ENCODE data around the gene MYH16. TPM values are rescaled to one million over a fixed set of nuclear protein-coding genes. Genes with fewer than 3 reads are reported as not detected.

MYH16 gene
- total RNA-seq, 2 experiments from 2014 or later = not detected

DNA sequence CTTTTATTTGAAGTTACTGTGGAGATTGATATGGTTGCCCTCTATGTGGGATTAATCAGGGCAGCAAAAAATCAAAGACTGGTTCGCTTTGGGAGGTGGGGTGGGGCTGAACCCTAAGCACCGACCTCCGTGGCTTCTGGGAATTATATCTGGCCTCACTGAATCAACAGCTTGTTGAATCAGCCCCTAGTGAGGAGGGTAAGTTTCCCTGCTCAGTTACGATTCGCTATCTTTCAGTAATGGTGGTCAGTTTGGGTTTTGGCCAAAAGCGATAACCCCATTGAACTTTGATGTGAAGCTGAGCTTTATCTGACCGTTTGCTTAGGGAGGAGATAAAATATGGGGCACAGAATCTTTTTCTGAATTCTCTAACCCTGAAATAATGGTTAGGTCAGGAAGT lies 36.5 kb downstream of the MYH16 start:
- intact Hi-C loops (cut with micrococcal nuclease; ENCODE audit: unreplicated experiment) = no loop called here
- Histone ChIP-seq H3K4me2 (ENCODE audit: low read length) (no peak overlapping the region), H4K20me1 (ENCODE audit: insufficient read depth, low read length) (no peaks in the 10 kb centered on the region), H2AFZ (ENCODE audit: low read length) (no peak overlapping the region), H3K27ac (ENCODE audit: low read depth, low read length, poor library complexity, severe bottlenecking) (no peak overlapping the region), H3K4me1 (ENCODE audit: insufficient read depth, low read length, poor library complexity, severe bottlenecking) (no peaks in the 10 kb centered on the region), H3K36me3 (ENCODE audit: insufficient read depth, low read length) (no peaks in the 10 kb centered on the region), H3K79me2 (ENCODE audit: insufficient read depth, low read depth, low read length) (no peaks in the 10 kb centered on the region), H3K4me3 (ENCODE audit: low read depth, low read length, poor library complexity, severe bottlenecking) (no peak overlapping the region), H3K9me3 (ENCODE audit: low read length) (no peaks in the 10 kb centered on the region), H3K9me2 (ENCODE audit: insufficient read depth, low read length) (no peaks in the 10 kb centered on the region)
- TF ChIP-seq, protein P1, sequence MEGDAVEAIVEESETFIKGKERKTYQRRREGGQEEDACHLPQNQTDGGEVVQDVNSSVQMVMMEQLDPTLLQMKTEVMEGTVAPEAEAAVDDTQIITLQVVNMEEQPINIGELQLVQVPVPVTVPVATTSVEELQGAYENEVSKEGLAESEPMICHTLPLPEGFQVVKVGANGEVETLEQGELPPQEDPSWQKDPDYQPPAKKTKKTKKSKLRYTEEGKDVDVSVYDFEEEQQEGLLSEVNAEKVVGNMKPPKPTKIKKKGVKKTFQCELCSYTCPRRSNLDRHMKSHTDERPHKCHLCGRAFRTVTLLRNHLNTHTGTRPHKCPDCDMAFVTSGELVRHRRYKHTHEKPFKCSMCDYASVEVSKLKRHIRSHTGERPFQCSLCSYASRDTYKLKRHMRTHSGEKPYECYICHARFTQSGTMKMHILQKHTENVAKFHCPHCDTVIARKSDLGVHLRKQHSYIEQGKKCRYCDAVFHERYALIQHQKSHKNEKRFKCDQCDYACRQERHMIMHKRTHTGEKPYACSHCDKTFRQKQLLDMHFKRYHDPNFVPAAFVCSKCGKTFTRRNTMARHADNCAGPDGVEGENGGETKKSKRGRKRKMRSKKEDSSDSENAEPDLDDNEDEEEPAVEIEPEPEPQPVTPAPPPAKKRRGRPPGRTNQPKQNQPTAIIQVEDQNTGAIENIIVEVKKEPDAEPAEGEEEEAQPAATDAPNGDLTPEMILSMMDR (conservative IDR thresholded peaks at IDR 0.05; ENCODE audit: low read length) = no peak
- no peak for TF ChIP-seq EZH2phosphoT487 (IDR thresholded peaks at IDR 0.05; ENCODE audit: borderline replicate concordance, low read depth, low read length)
- no TSS peak for BruUV-seq (replicated peaks)
- ChIA-PET POLR2A (interaction anchor here (0.6 kb wide), 1 partner anchor 247 kb away, joined by 6 read pairs; no protein-coding TSS in a partner anchor), CTCF (ENCODE audit: unreplicated experiment) (interaction anchor here (0.9 kb wide), 1 partner anchor 272 kb away, joined by 3 read pairs; no protein-coding TSS in a partner anchor)
- DNase-seq (ENCODE audit: low spot score) = no peak

DNA sequence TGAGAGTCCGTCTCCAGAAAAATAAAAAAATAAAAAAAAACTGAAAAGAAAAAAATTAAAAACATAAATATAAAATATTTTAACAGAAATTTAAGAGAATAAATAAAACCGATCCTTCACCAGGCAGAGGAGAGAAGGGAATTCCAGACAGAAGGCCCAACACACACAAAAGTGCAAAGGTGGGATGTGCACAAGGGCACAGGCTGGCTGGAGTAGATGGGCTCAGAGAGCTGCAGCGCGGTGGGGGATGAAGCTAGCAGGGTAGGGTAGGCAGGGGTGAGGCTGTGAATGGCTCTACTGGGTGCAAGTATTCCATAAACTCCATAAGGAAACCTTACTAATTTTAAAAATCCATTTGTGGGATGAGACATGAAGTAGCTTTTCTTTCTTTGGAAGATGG lies 37.4 kb downstream of the MYH16 start:
- BruUV-seq (replicated peaks) = no TSS peak
- CTCF ChIA-PET (ENCODE audit: unreplicated experiment) = no interaction called here
- no peak for DNase-seq (ENCODE audit: low spot score)
- no peak for TF ChIP-seq EZH2phosphoT487 (IDR thresholded peaks at IDR 0.05; ENCODE audit: borderline replicate concordance, low read depth, low read length)
- TF ChIP-seq, protein P1 (conservative IDR thresholded peaks at IDR 0.05; ENCODE audit: low read length) = no peak
- no peaks in the 10 kb centered on the region for H4K20me1 ChIP-seq (ENCODE audit: insufficient read depth, low read length)
- H3K4me3 ChIP-seq (ENCODE audit: low read depth, low read length, poor library complexity, severe bottlenecking) = no peak overlapping the region
- no peak overlapping the region for H3K4me2 ChIP-seq (ENCODE audit: low read length)
- no peaks in the 10 kb centered on the region for H3K36me3 ChIP-seq (ENCODE audit: insufficient read depth, low read length)
- no peaks in the 10 kb centered on the region for H3K9me3 ChIP-seq (ENCODE audit: low read length)
- intact Hi-C loops (cut with micrococcal nuclease; ENCODE audit: unreplicated experiment) = no loop called here
- H3K9me2 ChIP-seq (ENCODE audit: insufficient read depth, low read length) = no peaks in the 10 kb centered on the region
- H3K4me1 ChIP-seq (ENCODE audit: insufficient read depth, low read length, poor library complexity, severe bottlenecking) = no peaks in the 10 kb centered on the region
- no peak overlapping the region for H3K27ac ChIP-seq (ENCODE audit: low read depth, low read length, poor library complexity, severe bottlenecking)
- no peak overlapping the region for H2AFZ ChIP-seq (ENCODE audit: low read length)
- POLR2A ChIA-PET = interaction anchor here (1.1 kb wide), 1 partner anchor 11 kb away, joined by 4 read pairs; no protein-coding TSS in a partner anchor
- no peaks in the 10 kb centered on the region for H3K79me2 ChIP-seq (ENCODE audit: insufficient read depth, low read depth, low read length)

DNA sequence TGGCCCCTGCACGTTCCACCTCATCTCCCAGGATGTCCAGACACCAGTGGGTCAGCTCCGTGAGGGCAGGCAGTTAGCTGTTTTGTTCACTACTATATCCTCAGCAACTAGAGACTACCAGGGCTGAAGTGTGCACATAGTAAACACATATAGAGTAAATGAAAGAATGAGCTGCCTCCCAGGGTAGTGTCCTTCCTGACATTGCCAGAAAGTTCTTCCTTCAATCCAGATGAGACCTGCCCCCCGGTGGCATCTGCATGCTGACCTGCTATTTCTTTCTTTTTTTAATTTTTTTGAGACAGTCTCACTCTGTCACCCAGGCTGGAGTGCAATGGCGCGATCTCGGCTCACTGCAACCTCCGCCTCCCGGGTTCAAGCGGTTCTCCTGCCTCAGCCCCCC lies 39.1 kb downstream of the MYH16 start:
- Histone ChIP-seq H2AFZ (ENCODE audit: low read length) (no peak overlapping the region), H4K20me1 (ENCODE audit: insufficient read depth, low read length) (no peaks in the 10 kb centered on the region), H3K4me2 (ENCODE audit: low read length) (no peak overlapping the region), H3K79me2 (ENCODE audit: insufficient read depth, low read depth, low read length) (no peaks in the 10 kb centered on the region), H3K9me2 (ENCODE audit: insufficient read depth, low read length) (no peaks in the 10 kb centered on the region), H3K9me3 (ENCODE audit: low read length) (no peaks in the 10 kb centered on the region), H3K27ac (ENCODE audit: low read depth, low read length, poor library complexity, severe bottlenecking) (no peak overlapping the region), H3K4me1 (ENCODE audit: insufficient read depth, low read length, poor library complexity, severe bottlenecking) (no peaks in the 10 kb centered on the region), H3K36me3 (ENCODE audit: insufficient read depth, low read length) (no peaks in the 10 kb centered on the region), H3K4me3 (ENCODE audit: low read depth, low read length, poor library complexity, severe bottlenecking) (no peak overlapping the region)
- ChIA-PET CTCF (ENCODE audit: unreplicated experiment) (interaction anchor here (1.1 kb wide), 1 partner anchor 9 kb away, joined by 3 read pairs; no protein-coding TSS in a partner anchor), POLR2A (interaction anchor here (0.6 kb wide), 1 partner anchor 144 kb away, joined by 3 read pairs; no protein-coding TSS in a partner anchor)
- intact Hi-C loops (cut with micrococcal nuclease; ENCODE audit: unreplicated experiment) = no loop called here
- no peak for DNase-seq (ENCODE audit: low spot score)
- no TSS peak for BruUV-seq (replicated peaks)
- TF ChIP-seq EZH2phosphoT487 (IDR thresholded peaks at IDR 0.05; ENCODE audit: borderline replicate concordance, low read depth, low read length) = no peak
- TF ChIP-seq, protein P1 (conservative IDR thresholded peaks at IDR 0.05; ENCODE audit: low read length) = no peak
